ENCODE measurements around the gene PEAK1. TPM values are rescaled to one million over a fixed set of nuclear protein-coding genes. Genes with fewer than 3 reads are reported as not detected.

PEAK1 gene
- total and polyA plus RNA-seq, 2 donors (not counting 1 experiment from before 2014, with no cell fraction given): 61.0 to 91.8 TPM

- no peak for DNase-seq (ENCODE audit: low read depth in 2 of 2)
These were observed 236.8 kb downstream of the PEAK1 start for GRCh38 chr15:77183066-77183465.

GRCh38 chr15:77181305-77182074 lies 238.4 kb downstream of the PEAK1 start:
- no peak for TF ChIP-seq CTCF (conservative IDR thresholded peaks at IDR 0.05 in 1 of 2, IDR thresholded peaks at IDR 0.05 in 1 of 2; ENCODE audit: low read depth in 1 of 2, low read length in 2 of 2)
- no peaks in the 10 kb centered on the region for H3K27me3 ChIP-seq (ENCODE audit: control insufficient read depth, insufficient read depth, low read length)
- peaks cover 3% of the 10 kb centered on the region for H3K36me3 ChIP-seq (ENCODE audit: control insufficient read depth, insufficient read depth, low read length)
- no peak for DNase-seq (ENCODE audit: low read depth in 2 of 2)
- H3K79me2 ChIP-seq (ENCODE audit: control insufficient read depth, insufficient read depth, low read length): no peaks in the 10 kb centered on the region
- no peaks in the 10 kb centered on the region for H4K20me1 ChIP-seq (ENCODE audit: control insufficient read depth, extremely low read depth, insufficient read depth, low read length)
- H3K4me3 ChIP-seq (replicated peaks in 1 of 4; ENCODE audit: control extremely low read depth in 1 of 4, insufficient read depth in 1 of 4, low read depth in 3 of 4, low read length in 4 of 4): no peak overlapping the region
- H3K4me1 ChIP-seq (ENCODE audit: control insufficient read depth, extremely low read depth, insufficient read depth, low read length): no peaks in the 10 kb centered on the region
- no peak overlapping the region for H3K9ac ChIP-seq (ENCODE audit: insufficient read depth, low read length)
- H3K27ac ChIP-seq (ENCODE audit: insufficient read depth, low read length): no peak overlapping the region
- H3K9me3 ChIP-seq (ENCODE audit: control insufficient read depth, insufficient read depth, low read depth, low read length): no peaks in the 10 kb centered on the region
- H2AFZ ChIP-seq (ENCODE audit: low read length): no peak overlapping the region
- H3K4me2 ChIP-seq (ENCODE audit: extremely low read depth, insufficient read depth, low read length): no peak overlapping the region

More at GRCh38 chr15:77183066-77183465, 236.8 kb downstream of the PEAK1 start:
- H3K4me3 ChIP-seq (replicated peaks in 1 of 4; ENCODE audit: control extremely low read depth in 1 of 4, insufficient read depth in 1 of 4, low read depth in 3 of 4, low read length in 4 of 4): no peak overlapping the region
- H3K4me1 ChIP-seq (ENCODE audit: control insufficient read depth, extremely low read depth, insufficient read depth, low read length): no peaks in the 10 kb centered on the region
- no peaks in the 10 kb centered on the region for H3K27me3 ChIP-seq (ENCODE audit: control insufficient read depth, insufficient read depth, low read length)
- H3K4me2 ChIP-seq (ENCODE audit: extremely low read depth, insufficient read depth, low read length): no peak overlapping the region
- no peaks in the 10 kb centered on the region for H4K20me1 ChIP-seq (ENCODE audit: control insufficient read depth, extremely low read depth, insufficient read depth, low read length)
- peaks cover 3% of the 10 kb centered on the region for H3K36me3 ChIP-seq (ENCODE audit: control insufficient read depth, insufficient read depth, low read length)
- no peak overlapping the region for H3K9ac ChIP-seq (ENCODE audit: insufficient read depth, low read length)
- H3K79me2 ChIP-seq (ENCODE audit: control insufficient read depth, insufficient read depth, low read length): no peaks in the 10 kb centered on the region
- no peak overlapping the region for H2AFZ ChIP-seq (ENCODE audit: low read length)
- H3K9me3 ChIP-seq (ENCODE audit: control insufficient read depth, insufficient read depth, low read depth, low read length): no peaks in the 10 kb centered on the region
- TF ChIP-seq EZH2 (IDR thresholded peaks at IDR 0.05; ENCODE audit: low read length, missing control alignments) (no peak), CTCF (conservative IDR thresholded peaks at IDR 0.05 in 1 of 2, IDR thresholded peaks at IDR 0.05 in 1 of 2; ENCODE audit: low read depth in 1 of 2, low read length in 2 of 2) (no peak)
- no peak overlapping the region for H3K27ac ChIP-seq (ENCODE audit: insufficient read depth, low read length)

GRCh38 chr15:77180757-77181156 lies 239.1 kb downstream of the PEAK1 start:
- Histone ChIP-seq H2AFZ (ENCODE audit: low read length) (no peak overlapping the region), H3K79me2 (ENCODE audit: control insufficient read depth, insufficient read depth, low read length) (no peaks in the 10 kb centered on the region), H3K4me1 (ENCODE audit: control insufficient read depth, extremely low read depth, insufficient read depth, low read length) (no peaks in the 10 kb centered on the region), H3K4me3 (replicated peaks in 1 of 4; ENCODE audit: control extremely low read depth in 1 of 4, insufficient read depth in 1 of 4, low read depth in 3 of 4, low read length in 4 of 4) (no peak overlapping the region), H3K4me2 (ENCODE audit: extremely low read depth, insufficient read depth, low read length) (no peak overlapping the region), H3K27ac (ENCODE audit: insufficient read depth, low read length) (no peak overlapping the region), H3K27me3 (ENCODE audit: control insufficient read depth, insufficient read depth, low read length) (no peaks in the 10 kb centered on the region), H3K9me3 (ENCODE audit: control insufficient read depth, insufficient read depth, low read depth, low read length) (no peaks in the 10 kb centered on the region), H3K9ac (ENCODE audit: insufficient read depth, low read length) (no peak overlapping the region), H3K36me3 (ENCODE audit: control insufficient read depth, insufficient read depth, low read length) (peaks cover 3% of the 10 kb centered on the region), H4K20me1 (ENCODE audit: control insufficient read depth, extremely low read depth, insufficient read depth, low read length) (no peaks in the 10 kb centered on the region)
- no peak for TF ChIP-seq EZH2 (IDR thresholded peaks at IDR 0.05; ENCODE audit: low read length, missing control alignments)
- no peak for TF ChIP-seq CTCF (conservative IDR thresholded peaks at IDR 0.05 in 1 of 2, IDR thresholded peaks at IDR 0.05 in 1 of 2; ENCODE audit: low read depth in 1 of 2, low read length in 2 of 2)
- DNase-seq (ENCODE audit: low read depth in 2 of 2): peak in 1 of 2 donors; percentile 66

All from fibroblast of lung (primary cell).